HG03342 (cell line): ENCODE data around the gene HAUS1.
A peak's percentile ranks its signal among the peaks of the same experiment; 100 is the strongest.
"Not testable (repeated sequence)": the region's sequence is repeated elsewhere in the genome, so short reads cannot be mapped to it uniquely, and the experiment has no call there.

Experiments used
- ATAC-seq: cut with Tn5 transposase; IDR thresholded peaks from one replicate; pipeline ENCODE4 v1.9.1; 2021; ENCODE audit warnings: mild to moderate bottlenecking, moderate library complexity; ENCODE audit not compliant: unreplicated experiment

Gene HAUS1

GRCh38 chr18:46084431-46084830 is 19.8 kb upstream of the HAUS1 start:
- ATAC-seq: no peak

GRCh38 chr18:46088501-46088900 is 15.7 kb upstream of the HAUS1 start:
- not testable (repeated sequence) for ATAC-seq

- ATAC-seq: no peak
These were observed 8.7 kb upstream of the HAUS1 start for GRCh38 chr18:46095532-46095931.

- no peak for ATAC-seq
These were observed 7.4 kb upstream of the HAUS1 start for GRCh38 chr18:46096651-46097300.

GRCh38 chr18:46097431-46097800 is 6.8 kb upstream of the HAUS1 start:
- peak; percentile 25 for ATAC-seq

GRCh38 chr18:46097801-46098615 is 6.2 kb upstream of the HAUS1 start, which contains the start of gene ATP5F1A:
TSS of gene ATP5F1A (minus strand) at chr18:46098296. CDS start at chr18:46098231, 65 bp downstream.
- ATAC-seq: peak; percentile 75

- ATAC-seq: no peak
These were observed 5.6 kb upstream of the HAUS1 start for GRCh38 chr18:46098616-46098933.

- no peak for ATAC-seq
These were observed 4.7 kb upstream of the HAUS1 start for GRCh38 chr18:46099463-46099862.

- ATAC-seq: no peak
These were observed 5.2 kb downstream of the HAUS1 start for GRCh38 chr18:46109386-46109785.

GRCh38 chr18:46110406-46110805 is 6.2 kb downstream of the HAUS1 start:
- no peak for ATAC-seq

- no peak for ATAC-seq
These were observed 9.6 kb downstream of the HAUS1 start for GRCh38 chr18:46113751-46114150.

- ATAC-seq: not testable (repeated sequence)
These were observed 22.4 kb downstream of the HAUS1 start for GRCh38 chr18:46126625-46127024.

GRCh38 chr18:46130061-46130460 is 25.9 kb downstream of the HAUS1 start:
- no peak for ATAC-seq

GRCh38 chr18:46130549-46130948 is 26.4 kb downstream of the HAUS1 start:
- not testable (repeated sequence) for ATAC-seq

- no peak for ATAC-seq
These were observed 29.3 kb downstream of the HAUS1 start for GRCh38 chr18:46133534-46133933.

- ATAC-seq: no peak
These were observed 30.9 kb downstream of the HAUS1 start for GRCh38 chr18:46134920-46135675.

GRCh38 chr18:46140173-46140572 is 36.0 kb downstream of the HAUS1 start:
- ATAC-seq: no peak

- no peak for ATAC-seq
These were observed 37.0 kb downstream of the HAUS1 start for GRCh38 chr18:46141199-46141598.

GRCh38 chr18:46148810-46149209 is 44.6 kb downstream of the HAUS1 start:
- ATAC-seq: no peak

GRCh38 chr18:46152436-46152807 is 48.2 kb downstream of the HAUS1 start:
- ATAC-seq: no peak

GRCh38 chr18:46152808-46153617 is 48.8 kb downstream of the HAUS1 start:
- ATAC-seq: no peak
